Medulla oblongata (tissue), 1 donor: Measurements from ENCODE around the gene KRTAP5-9.
A peak's percentile ranks its signal among the peaks of the same experiment; 100 is the strongest.
"Not testable (repeated sequence)": the region's sequence is repeated elsewhere in the genome, so short reads cannot be mapped to it uniquely, and the experiment has no call there.

Source experiments
- DNase-seq: peaks from one replicate; pipeline ENCODE4 v3.0.0-alpha.2; 2015; ENCODE audit errors: extremely low spot score

KRTAP5-9 gene

DNA sequence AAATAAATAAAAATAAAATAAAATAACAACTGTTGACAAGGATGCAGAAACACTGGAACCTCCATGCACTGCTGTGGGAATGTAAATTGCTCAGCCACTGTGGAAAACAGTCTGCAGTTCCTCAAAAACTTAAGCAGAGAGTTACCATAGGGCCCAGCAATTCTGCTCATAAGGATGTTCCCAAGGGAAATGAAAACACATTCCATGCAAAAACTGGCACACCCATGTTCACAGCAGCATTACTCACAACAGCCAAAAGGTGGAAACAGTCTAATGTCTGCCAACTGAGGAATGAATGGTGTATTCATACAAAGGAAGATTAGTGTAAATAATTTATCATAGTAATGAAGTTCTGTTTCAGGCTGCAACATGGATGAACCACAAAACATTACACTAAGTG is 13.9 kb downstream of the KRTAP5-9 start:
- DNase-seq = no peak

DNA sequence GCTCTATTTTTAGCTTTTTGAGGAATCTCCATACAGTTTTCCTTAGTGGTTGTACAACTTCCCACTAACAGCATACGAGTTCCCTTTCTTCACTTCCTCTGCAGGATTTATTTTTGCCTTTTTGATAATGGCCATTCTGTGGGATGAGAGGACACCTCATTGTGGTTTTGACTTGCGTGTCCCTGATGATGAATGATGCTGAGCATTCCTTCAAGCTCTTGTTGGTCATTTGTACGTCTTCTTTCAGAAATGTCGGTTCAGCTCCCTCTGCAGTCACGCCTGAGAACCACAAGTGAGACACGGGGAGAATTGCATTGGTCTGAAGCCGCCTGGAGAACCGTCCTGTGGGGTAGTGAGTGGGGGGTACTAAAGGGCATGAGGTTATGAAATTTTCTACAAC is 15.2 kb downstream of the KRTAP5-9 start:
- DNase-seq = peak; percentile 45

DNA sequence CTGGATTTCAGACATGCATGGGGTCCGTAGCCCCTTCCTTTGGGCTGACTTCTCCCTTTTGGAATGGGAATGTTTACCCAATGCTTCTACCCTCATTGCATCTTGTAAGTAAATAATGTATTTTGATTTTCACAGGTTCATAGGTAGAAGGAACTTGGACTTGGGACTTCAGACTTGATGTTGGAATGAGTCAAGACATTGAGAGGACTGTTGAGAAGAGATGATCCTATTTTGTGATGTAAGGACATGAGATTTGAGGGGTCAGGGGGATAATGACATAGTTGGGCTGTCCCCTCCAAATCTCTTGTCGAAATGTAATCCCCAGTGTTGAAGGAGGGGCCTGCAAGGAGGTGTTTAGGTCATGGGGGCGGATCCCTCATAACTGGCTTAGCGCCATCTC is 16.2 kb downstream of the KRTAP5-9 start:
- no peak for DNase-seq

DNA sequence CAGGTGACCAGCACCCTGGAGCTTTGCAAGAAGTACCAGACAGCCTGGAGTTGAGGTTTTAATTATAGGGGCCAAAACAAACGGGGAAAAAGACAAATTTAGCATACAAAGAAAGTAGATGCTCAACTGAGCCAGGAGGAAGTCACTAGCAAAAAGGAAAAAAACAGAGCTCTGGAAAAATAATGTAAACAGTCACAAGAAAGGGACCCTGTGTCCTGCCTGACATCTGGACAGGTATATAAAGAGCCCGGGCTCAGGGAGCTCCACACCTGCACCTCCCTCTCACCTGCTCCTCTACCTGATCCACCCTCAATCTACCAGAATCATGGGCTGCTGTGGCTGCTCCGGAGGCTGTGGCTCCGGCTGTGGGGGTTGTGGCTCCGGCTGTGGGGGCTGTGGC is 17.0 kb downstream of the KRTAP5-9 start, which contains the start of gene KRTAP5-10:
Gene KRTAP5-10, plus strand, starts transcription at position 301 of the 400 bp plus-strand sequence. Its CDS starts 25 bp downstream, at position 326.
- no peak for DNase-seq

DNA sequence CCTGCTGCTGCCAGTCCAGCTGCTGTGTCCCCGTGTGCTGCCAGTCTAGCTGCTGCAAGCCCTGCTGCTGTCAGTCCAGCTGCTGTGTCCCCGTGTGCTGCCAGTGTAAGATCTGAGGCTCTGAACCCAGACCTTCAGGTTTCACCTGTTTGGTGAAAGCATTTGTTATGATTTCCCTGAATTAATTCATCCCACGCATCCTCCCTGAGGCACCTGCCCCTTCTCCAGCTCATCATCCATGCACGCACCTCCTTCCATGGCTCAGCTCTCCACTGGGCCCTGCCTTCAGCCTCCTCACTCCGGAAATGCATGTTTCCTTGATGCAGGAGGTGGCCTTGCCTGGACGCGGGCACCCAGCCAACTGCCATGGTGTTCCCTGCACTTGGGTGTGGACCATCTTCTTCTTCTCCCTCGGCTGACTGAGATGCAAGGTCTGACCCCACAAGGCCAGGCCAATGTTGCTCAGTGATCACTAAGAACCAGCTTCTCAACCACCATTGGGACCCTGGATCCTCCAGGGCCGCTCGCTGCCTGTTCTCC is 17.9 kb downstream of the KRTAP5-9 start:
- DNase-seq = no peak

DNA sequence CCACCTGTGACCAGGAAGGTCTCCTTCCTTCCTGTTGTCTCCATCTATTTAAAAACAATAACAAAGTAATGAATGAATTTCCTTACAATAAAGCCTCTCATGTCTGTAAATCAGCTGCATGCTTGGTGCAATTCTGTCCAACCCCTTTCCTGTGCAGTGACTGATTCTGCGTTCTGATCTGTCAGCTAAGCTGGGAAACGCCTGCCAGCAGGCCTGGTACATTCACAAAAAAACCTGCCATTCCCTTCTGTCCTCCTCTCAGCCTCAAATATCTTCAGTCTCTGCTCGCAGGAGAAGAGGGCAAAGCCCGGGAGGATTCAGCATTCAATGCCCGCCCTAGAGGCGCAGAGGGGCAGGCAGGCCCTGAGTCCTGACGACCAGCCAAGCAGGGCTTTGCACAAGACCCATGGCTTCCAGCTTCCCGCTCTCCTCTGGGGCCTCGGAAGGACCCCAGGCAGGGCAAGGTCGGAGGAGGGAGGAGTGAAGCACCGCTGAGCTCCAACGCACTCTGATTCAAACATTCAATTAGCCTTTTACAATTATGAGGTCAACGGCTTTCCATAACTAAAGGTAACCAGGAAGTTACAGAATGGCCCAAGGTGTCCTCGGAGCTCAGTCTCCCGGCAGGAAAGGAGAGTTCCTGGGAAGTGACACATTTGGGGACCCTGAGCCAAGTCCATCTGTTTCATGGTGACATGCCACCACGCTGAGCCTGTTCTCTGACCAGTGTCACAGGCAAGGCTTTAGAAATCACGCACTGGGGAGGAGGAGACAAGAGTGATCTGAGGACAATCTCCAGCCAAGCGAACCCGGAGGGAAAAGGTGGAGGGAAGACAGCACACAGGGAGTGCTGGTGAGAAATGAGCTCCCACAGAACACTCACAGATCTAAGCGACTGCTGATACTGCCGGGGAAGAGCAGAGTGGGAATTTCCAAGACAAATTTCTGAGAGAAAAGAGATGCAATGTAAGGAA is 18.7 kb downstream of the KRTAP5-9 start:
- not testable (repeated sequence) for DNase-seq

DNA sequence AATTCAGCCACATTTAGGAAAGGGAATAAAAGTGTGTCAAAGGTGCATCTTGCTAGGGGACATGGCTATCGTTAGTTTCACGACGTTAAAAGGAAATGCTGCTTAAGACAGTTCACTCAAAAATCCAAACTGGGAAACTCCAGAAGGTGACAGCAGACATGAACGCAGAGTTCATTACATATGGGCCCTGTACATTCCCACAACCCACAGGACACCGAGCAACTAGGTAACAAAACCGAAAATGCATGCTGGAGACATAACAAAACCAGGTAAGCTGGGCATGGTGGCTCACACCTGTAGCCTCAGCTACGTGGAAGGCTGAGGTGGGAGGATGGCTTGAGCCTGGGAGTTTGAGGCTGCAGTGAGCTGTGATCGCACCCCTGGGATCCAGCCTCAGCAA is 19.4 kb downstream of the KRTAP5-9 start:
- DNase-seq = not testable (repeated sequence)

DNA sequence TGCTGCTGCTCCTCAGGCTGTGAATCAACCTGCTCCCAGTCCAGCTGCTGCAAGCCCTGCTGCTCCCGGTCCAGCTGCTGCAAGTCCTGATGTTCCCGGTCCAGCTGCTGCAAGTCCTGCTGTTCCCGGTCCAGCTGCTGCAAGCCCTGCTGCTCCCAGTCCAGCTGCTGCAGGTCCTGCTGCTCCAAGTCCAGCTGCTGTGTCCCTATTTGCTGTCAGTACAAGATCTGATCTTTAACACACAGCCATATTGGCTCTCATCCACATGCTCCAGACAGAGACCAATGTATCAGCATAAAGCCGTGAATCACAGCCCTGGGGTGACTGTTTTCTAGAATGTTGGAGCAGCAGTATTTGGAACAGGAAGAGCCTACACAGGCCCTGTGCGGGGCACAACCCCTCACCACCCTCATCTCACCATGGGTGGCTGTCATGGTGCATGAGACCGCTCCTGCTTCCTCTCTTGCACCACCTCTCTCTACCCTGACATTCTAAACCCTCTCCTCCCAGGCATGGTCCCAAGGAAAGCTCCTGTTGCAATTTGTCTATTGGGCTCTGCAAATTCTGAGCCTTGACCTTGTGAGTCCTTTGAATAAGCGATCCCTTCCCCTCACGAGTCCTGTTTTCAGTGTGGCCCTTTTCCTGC is 20.6 kb downstream of the KRTAP5-9 start:
- no peak for DNase-seq

DNA sequence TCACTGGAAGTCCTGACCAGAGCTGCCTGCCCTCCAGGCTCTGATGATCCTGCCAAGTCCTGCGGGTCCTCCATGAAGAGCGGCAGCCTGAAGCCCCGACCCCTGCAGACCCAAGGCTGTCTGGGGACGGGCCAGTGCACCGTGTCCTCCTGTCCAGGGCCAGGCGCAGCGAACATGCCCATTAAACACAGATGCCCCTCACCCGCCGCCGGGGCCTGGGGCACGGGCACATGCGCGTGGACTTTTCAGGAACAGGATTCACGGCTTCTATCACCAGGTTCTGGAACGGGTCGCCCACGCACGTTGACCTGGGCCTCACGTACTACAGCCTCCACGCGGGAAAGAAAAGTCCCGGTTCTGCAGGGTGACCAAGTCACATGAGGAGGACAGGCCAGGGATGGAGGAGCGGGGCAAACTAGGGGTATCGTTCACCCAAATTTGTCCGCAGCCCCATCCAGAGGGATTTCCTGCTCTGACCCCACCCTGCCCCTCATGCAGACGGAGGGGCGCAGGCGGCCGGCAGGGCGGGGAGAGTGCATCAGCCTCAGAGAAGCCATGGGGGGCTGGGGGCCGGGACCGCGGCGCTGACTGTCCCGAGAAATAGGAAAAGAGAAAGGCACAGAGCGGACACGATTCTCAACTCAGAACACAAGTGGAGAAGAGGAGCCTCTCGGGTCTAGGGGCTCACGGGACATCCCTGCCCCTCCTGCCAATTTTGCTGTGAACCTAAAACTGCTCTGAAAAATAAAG is 23.1 kb downstream of the KRTAP5-9 start:
- DNase-seq = not testable (repeated sequence)

DNA sequence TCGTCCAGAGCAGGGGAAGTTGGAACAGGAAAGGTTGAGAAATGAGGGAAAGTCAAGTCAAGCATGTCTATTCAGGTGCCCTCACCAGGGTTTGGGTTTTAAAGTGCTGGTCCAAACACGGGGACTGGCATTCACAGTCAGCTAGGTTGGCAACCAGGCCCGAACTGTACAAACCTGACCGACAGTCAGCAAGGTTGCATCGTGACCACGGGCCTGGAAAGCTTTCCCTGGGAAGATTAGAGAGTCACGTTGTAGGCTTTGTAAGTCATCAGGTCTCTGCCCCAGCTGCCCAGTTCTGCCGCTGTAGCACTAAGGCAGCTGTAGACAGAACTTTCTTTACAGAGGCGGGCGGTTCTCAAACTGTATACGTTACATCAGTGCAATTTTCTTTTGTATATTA is 24.6 kb downstream of the KRTAP5-9 start:
- no peak for DNase-seq

DNA sequence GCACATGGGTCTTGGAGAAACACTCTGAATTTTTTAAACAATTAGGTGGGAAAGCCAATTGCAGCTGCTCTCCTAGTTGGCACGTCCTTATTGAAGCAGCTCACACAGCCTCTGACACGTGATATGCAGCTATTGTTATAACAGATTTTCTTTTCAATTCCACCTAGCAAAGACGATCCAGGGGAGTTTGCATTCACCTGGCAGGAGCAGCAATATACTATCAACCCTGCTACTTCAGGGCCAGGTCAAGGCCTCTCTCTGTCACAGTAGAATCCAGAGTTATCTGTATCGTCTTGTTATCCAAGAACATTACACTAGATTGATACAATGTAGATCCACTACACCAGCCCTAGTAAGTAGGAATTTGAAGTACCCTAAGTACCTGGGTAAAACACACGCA is 26.2 kb downstream of the KRTAP5-9 start:
- DNase-seq = no peak

DNA sequence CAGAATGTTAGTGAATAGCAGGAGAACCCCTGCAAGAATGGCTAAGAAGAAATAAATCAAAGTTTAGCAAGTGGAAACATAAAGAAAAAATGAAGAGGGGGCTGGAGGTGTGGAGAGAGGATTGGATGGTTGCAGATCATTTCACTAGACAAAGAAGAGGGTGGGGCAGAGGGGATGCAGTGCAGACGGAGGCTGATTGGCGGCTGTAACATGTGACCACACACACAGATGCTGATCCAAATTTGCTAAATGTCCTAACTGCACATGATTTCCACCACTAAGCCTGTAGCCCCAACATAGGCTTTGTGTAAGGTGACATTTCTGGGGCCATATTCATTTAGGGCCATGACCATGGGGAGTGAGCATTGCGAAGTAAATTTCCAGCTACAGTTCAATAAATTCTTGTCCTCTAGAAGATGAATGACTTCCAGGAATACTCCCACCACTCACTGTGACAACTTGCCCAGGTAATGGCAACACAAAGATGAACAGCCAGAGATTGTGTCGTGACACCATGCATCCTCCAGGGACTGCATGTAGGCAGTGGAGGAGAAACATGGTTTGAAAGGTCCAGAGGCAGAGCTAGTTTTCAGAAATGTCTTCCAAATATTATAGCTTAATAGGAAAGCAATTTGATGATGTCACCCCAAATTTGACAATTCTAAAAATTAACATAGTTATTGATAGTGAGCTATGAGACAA is 27.7 kb downstream of the KRTAP5-9 start:
- no peak for DNase-seq

DNA sequence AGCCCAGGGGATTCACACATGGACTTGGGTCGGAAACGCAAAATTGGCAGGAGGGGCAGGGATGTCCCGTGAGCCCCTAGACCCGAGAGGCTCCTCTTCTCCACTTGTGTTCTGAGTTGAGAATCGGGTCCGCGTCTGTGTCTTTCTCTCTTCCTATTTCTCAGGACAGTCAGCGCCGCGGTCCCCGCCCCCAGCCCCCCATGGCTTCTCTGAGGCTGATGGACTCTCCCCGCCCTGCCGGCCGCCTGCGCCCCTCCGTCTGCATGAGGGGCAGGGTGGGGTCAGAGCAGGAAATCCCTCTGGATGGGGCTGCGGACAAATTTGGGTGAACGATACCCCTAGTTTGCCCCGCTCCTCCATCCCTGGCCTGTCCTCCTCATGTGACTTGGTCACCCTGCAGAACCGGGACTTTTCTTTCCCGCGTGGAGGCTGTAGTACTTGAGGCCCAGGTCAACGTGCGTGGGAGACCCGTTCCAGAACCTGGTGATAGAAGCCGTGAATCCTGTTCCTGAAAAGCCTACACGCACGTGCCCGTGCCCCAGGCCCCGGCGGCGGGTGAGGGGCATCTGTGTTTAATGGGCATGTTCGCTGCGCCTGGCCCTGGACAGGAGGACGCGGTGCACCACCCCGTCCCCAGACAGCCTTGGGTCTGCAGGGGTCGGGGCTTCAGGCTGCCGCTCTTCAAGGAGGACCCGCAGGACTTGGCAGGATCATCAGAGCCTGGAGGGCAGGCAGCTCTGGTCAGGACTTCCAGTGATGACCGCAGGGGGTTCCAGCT is 28.7 kb downstream of the KRTAP5-9 start:
- not testable (repeated sequence) for DNase-seq

DNA sequence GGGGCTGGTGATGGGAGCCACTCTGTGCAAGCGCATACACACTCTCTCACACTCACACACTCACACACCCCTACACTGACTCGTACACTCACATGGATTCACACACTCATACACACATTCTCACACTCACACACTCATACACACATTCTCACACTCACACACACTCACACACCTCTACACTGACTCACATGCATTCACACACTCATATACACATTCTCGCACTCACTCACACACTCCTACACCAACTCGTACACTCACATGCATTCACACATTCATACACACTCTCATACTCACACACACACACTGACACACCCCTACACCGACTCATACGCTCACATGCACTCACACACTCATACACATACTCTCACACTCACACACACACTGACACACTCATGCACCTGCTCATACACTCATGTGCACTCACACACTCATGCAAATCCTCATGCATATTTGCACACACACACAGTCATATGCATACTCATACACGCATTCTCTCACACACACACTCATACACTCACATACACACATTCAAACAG is 29.3 kb downstream of the KRTAP5-9 start:
- no peak for DNase-seq

DNA sequence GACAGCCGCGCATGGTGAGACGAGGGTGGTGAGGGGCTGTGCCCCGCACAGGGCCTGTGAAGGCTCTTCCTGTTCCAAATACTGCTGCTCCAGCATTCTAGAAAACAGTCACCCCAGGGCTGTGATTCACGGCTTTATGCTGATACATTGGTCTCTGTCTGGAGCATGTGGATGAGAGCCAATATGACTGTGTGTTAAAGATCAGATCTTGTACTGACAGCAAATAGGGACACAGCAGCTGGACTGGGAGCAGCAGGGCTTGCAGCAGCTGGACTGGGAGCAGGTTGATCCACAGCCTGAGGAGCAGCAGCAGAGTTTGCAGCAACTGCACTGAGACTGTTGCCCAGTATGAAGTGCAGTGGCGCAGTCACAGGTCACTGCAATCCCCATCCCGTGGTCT is 31.3 kb downstream of the KRTAP5-9 start:
- DNase-seq = not testable (repeated sequence)

DNA sequence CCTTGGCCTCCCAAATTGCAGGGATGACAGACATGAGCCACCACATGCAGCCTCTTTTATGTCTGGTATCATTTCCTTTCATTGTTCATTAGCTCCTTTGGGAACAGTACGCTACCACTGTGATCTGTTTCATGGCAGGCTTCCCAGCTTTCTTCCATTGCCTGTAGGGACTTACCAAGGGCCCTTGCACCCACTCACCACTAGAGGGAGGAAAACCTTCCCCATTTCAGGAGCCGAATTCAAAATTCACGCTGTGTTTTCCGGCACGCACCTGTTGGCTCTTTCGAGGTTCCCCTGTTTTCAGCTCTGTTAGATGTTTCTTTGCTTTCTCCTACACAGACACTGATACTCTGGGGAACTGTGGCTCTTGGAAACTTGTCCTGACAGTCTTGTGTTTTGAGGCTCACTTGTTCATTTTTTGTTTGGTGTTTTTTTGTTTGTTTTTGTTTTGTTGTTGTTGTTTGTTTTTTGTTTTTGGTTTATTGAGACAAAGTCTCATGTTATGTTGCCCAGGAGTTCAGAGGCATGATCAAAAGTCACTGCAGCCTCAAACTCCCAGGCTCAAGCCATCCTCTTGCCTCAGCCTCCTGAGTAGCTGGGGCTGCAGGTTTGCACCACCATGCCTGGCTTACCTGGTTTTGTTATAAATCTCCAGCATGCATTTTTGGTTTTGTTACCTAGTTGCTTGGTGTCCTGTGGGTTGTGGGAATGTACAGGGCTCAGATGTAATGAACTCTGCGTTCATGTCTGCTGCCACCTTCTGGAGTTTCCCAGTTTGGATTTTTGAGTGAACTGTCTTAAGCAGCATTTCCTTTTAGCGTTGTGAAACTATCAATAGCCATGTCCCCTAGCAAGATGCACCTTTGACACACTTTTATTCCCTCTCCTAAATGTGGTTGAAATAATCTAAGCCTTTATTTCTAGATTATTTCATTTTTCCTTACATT is 32.1 kb downstream of the KRTAP5-9 start:
- DNase-seq = peak; percentile 80

DNA sequence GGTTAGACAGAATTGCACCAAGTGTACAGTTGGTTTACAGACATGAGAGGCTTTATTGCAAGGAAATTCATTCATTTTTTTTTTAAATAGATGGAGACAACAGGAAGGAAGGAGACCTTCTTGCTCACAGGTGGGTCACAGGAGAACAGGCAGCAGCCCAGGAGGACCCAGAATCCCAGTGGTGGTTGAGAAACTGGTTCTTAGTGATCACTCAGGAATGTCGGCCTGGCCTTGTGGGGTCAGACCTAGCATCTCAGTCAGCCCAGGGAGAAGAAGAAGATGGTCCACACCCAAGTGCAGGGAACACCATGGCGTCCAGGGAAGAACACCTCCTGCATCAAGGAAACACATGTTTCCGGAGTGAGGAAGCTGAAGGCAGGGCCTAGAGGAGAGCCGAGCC is 33.6 kb downstream of the KRTAP5-9 start:
- no peak for DNase-seq

DNA sequence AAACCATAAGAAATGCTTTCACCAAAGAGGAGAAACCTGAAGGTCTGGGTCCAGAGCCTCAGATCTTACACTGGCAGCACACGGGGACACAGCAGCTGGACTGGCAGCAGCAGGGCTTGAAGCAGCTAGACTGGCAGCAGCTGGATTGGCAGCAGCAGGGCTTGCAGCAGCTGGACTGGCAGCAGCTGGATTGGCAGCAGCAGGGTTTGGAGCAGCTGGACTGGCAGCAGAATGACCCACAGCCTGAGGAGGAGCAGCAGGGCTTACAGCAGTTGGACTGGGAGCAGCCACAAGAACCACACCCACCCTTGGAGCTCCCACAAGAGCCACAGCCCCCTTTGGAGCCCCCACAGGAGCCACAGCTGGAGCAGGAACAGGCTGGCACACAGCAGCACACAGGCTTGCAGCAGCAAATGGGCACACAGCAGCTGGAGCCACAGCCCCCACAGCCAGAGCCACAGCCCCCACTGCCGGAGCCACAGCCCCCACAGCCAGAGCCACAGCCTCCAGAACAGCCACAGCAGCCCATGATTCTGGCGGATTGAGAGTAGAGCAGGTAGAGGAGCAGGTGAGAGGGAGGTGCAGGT is 34.2 kb downstream of the KRTAP5-9 start, which contains the start of gene KRTAP5-11:
Gene KRTAP5-11, minus strand, starts transcription at position 567 of the 587 bp plus-strand sequence. Its CDS starts 38 bp downstream, at position 529.
- DNase-seq = no peak
